Stomach smooth muscle (tissue), 2 donors: ENCODE data around the gene COQ6.
"Not testable (repeated sequence)": the region's sequence is repeated elsewhere in the genome, so short reads cannot be mapped to it uniquely, and the experiment has no call there.

Source experiments
- H3K27ac ChIP-seq: one replicate; pipeline ENCODE4 v1.7.0; 2013; ENCODE audit warnings: mild to moderate bottlenecking, low read length, inconsistent platforms
- H3K27me3 ChIP-seq, 2 donors: one replicate each; pipeline ENCODE4 v1.7.0; 2013; ENCODE audit warnings: low read length in 2 of 2; ENCODE audit not compliant: insufficient read depth in 2 of 2, control insufficient read depth in 1 of 2
- H3K36me3 ChIP-seq, 2 donors: one replicate each; pipeline ENCODE4 v1.7.0; 2013; ENCODE audit warnings: low read length in 2 of 2; ENCODE audit not compliant: control insufficient read depth in 2 of 2, insufficient read depth in 2 of 2
- H3K4me1 ChIP-seq: one replicate; pipeline ENCODE4 v1.7.0; 2013; ENCODE audit warnings: low read length; ENCODE audit not compliant: control insufficient read depth, insufficient read depth
- H3K4me3 ChIP-seq, 2 donors: one replicate each; pipeline ENCODE4 v1.7.0; 2013; ENCODE audit warnings: low read length in 2 of 2
- H3K9ac ChIP-seq, 2 donors: one replicate each; pipeline ENCODE4 v1.7.0; 2013; ENCODE audit warnings: low read length in 2 of 2, mild to moderate bottlenecking in 1 of 2
- H3K9me3 ChIP-seq, 2 donors: one replicate each; pipeline ENCODE4 v1.7.0; 2013; ENCODE audit warnings: low read length in 2 of 2; ENCODE audit not compliant: control insufficient read depth in 2 of 2
- donor health status: healthy.
- donor health status: Pancreatic carcinoma.

The COQ6 gene

DNA sequence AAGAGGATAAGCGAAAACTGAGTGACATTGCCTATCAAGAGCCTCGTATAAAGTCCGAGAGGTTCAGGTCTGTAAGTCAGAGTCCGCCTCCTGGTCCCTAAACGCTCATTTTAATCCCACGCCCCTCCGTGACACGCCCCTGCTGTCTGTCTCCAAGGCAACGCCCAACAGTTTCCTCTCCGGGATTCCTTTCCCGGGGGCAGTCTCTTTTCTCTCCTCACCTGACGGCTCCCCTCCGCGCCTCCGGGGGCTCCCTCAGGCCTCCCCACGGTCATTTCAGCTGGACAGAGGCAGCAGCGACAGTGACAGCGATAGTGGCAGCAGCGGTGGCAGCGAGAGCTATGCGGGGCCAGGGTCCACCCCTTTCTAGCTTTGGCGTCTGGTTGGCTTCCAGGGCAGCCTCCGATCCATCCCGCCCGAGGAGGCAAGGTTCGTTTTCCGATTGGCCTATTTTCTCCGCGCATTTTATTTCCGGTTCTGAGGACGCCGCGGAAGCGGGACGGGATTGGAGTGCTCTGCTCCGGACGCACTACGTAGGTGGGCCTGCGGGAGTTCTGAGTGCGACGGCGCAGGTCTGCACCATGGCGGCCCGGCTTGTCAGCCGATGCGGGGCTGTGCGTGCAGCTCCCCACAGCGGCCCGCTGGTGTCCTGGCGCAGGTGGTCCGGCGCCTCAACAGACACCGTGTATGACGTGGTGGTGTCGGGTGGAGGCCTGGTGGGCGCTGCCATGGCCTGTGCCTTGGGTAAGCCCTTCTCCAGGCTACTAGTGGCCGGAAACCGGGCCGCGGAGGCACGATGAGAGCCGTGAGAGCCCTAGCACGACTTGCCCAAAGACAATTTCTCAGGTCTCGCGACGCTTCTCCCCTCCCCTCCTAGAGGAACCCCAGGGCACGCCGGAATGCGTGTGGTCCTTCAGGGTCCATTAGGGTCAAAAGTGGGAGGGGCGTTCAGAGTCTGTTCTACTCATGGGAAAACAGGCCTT lies at the start of gene COQ6, which contains the start of gene FAM161B:
COQ6 (plus strand) TSS at position 551 of the 983 bp plus-strand sequence; CDS start at position 582, 31 bp downstream.
FAM161B (minus strand) TSS at position 343 of the 983 bp plus-strand sequence; CDS start at position 275, 68 bp downstream.
- Histone ChIP-seq H3K36me3 (peaks cover 5 to 15% of the 10 kb centered on the region in 2 donors), H3K9ac (peak within 1 kb of the TSS; percentile 95), H3K4me1 (peaks cover 6% of the 10 kb centered on the region), H3K9me3 (no peaks in the 10 kb centered on the region), H3K27ac (peak within 1 kb of the TSS; percentile 92), H3K4me3 (peak within 1 kb of the TSS; percentile 96 to 97), H3K27me3 (no peaks in the 10 kb centered on the region)

DNA sequence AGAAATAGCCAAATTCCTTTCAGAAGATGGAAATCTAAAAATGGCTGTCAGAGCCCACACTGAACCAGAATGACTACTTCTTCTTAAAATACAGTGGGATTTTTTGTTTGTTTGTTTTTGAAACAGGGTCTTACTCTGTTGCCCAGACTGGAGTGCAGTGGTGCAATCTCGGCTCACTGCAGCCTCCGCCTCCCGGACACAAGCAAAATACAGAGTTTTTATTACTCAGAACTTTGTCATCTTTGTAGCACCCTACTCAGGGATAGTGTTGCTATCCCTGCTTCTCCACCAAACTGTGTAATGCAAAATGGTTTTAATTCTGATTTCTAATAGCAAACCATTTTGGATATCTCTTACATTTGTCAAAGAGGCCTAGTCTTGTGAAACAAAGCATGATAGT lies 47.1 kb upstream of the COQ6 start:
- Histone ChIP-seq H3K27ac (no peak overlapping the region), H3K4me3 (no peak overlapping the region), H3K27me3 (no peaks in the 10 kb centered on the region), H3K4me1 (peaks cover 3% of the 10 kb centered on the region), H3K36me3 (peaks cover 37 to 43% of the 10 kb centered on the region in 2 donors), H3K9ac (no peak overlapping the region), H3K9me3 (no peaks in the 10 kb centered on the region)

DNA sequence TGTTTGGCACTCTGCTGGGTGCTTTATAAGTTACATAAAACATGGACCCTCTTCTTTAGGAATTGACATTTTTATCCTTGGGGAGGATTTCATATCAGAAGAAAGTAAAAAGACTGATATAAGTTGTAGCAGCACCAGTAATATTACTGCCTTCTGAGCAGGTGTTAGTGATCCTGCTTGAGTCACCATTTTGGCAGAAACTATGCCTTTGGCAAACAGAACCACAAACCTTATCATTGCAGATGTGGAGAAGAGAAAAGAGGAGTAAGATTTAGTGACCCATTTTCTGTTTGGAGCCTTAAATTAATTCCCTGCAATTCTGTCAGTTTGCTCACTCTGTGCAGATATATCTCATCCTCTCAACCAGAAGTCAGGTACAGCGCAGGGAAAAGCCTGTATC lies 40.4 kb upstream of the COQ6 start:
- Histone ChIP-seq H3K36me3 (peaks cover 36 to 52% of the 10 kb centered on the region in 2 donors), H3K27ac (no peak overlapping the region), H3K9me3 (peaks cover 0 to 2% of the 10 kb centered on the region in 2 donors), H3K27me3 (no peaks in the 10 kb centered on the region), H3K9ac (no peak overlapping the region), H3K4me1 (no peaks in the 10 kb centered on the region), H3K4me3 (no peak overlapping the region)

GRCh38 chr14:73913256-73913655 lies 36.8 kb upstream of the COQ6 start:
- no peak overlapping the region for H3K27ac ChIP-seq
- no peaks in the 10 kb centered on the region for H3K27me3 ChIP-seq
- peaks cover 0 to 2% of the 10 kb centered on the region in 2 donors for H3K9me3 ChIP-seq
- no peak overlapping the region for H3K4me3 ChIP-seq
- H3K9ac ChIP-seq: no peak overlapping the region
- H3K36me3 ChIP-seq: peaks cover 16 to 33% of the 10 kb centered on the region in 2 donors
- H3K4me1 ChIP-seq: peaks cover 3% of the 10 kb centered on the region

- Histone ChIP-seq H3K27me3 (no peaks in the 10 kb centered on the region), H3K9ac (no peak overlapping the region), H3K4me3 (no peak overlapping the region), H3K9me3 (peaks cover 0 to 2% of the 10 kb centered on the region in 2 donors), H3K27ac (no peak overlapping the region), H3K36me3 (peaks cover 14 to 15% of the 10 kb centered on the region in 2 donors), H3K4me1 (peaks cover 3% of the 10 kb centered on the region)
These were observed 33.8 kb upstream of the COQ6 start for GRCh38 chr14:73916324-73916723.

GRCh38 chr14:73919457-73919856 lies 30.6 kb upstream of the COQ6 start:
- not testable (repeated sequence) for H3K27ac ChIP-seq, H3K4me3 ChIP-seq, H3K9me3 ChIP-seq, H3K4me1 ChIP-seq, H3K9ac ChIP-seq, H3K27me3 ChIP-seq
- peaks cover 36 to 39% of the 10 kb centered on the region in 2 donors for H3K36me3 ChIP-seq

GRCh38 chr14:73924337-73924736 lies 25.8 kb upstream of the COQ6 start:
- Histone ChIP-seq H3K4me1 (peaks cover 2% of the 10 kb centered on the region), H3K4me3 (no peak overlapping the region), H3K27ac (no peak overlapping the region), H3K9me3 (no peaks in the 10 kb centered on the region), H3K36me3 (peaks cover 52 to 56% of the 10 kb centered on the region in 2 donors), H3K27me3 (no peaks in the 10 kb centered on the region), H3K9ac (no peak overlapping the region)

DNA sequence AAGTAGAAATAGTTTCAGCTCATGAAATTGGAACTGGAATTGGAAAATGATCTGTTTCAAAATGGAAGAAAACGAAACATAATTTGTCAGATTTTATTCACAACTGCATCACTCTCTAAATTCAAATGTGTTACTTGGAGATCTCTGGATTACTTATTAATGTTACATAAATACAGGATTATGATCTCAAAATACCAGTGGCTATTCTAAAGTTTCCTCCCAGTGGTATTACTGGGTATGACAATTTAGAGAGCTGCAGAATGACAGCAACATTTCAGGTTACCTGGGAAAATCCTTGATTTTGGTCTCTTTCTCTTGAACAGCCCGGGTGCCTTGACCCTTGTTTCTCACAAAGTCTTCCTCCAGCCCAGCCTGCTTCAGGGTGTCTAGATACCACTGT lies 14.4 kb upstream of the COQ6 start:
- H3K36me3 ChIP-seq: peaks cover 49 to 54% of the 10 kb centered on the region in 2 donors
- no peak overlapping the region for H3K9ac ChIP-seq
- no peaks in the 10 kb centered on the region for H3K27me3 ChIP-seq
- no peaks in the 10 kb centered on the region for H3K4me1 ChIP-seq
- H3K4me3 ChIP-seq: no peak overlapping the region
- H3K27ac ChIP-seq: no peak overlapping the region
- H3K9me3 ChIP-seq: no peaks in the 10 kb centered on the region

- Histone ChIP-seq H3K9ac (no peak overlapping the region), H3K27ac (no peak overlapping the region), H3K4me3 (no peak overlapping the region), H3K9me3 (no peaks in the 10 kb centered on the region), H3K36me3 (peaks cover 44 to 49% of the 10 kb centered on the region in 2 donors), H3K4me1 (no peaks in the 10 kb centered on the region), H3K27me3 (no peaks in the 10 kb centered on the region)
These were observed 13.6 kb upstream of the COQ6 start for GRCh38 chr14:73936548-73936947.

- no peak overlapping the region for H3K4me3 ChIP-seq
- H3K36me3 ChIP-seq: peaks cover 40 to 44% of the 10 kb centered on the region in 2 donors
- no peak overlapping the region for H3K27ac ChIP-seq
- H3K27me3 ChIP-seq: no peaks in the 10 kb centered on the region
- no peaks in the 10 kb centered on the region for H3K4me1 ChIP-seq
- no peaks in the 10 kb centered on the region for H3K9me3 ChIP-seq
- no peak overlapping the region for H3K9ac ChIP-seq
These were observed 13.1 kb upstream of the COQ6 start for GRCh38 chr14:73937012-73937411.

GRCh38 chr14:73942180-73942579 lies 7.9 kb upstream of the COQ6 start:
- Histone ChIP-seq H3K9me3 (no peaks in the 10 kb centered on the region), H3K27me3 (no peaks in the 10 kb centered on the region), H3K36me3 (peaks cover 28 to 38% of the 10 kb centered on the region in 2 donors), H3K4me1 (no peaks in the 10 kb centered on the region), H3K4me3 (no peak overlapping the region), H3K27ac (no peak overlapping the region), H3K9ac (no peak overlapping the region)
